Right renal pelvis (tissue), 4 donors: ENCODE data around the gene TTLL11. TPM values are rescaled to one million over a fixed set of nuclear protein-coding genes. Genes with fewer than 3 reads are reported as not detected.
A peak's percentile ranks its signal among the peaks of the same experiment; 100 is the strongest.

Experiments used
- DNase-seq, 4 donors: peaks; one replicate each; pipeline ENCODE4 v3.0.0-alpha.2; 2013; ENCODE audit warnings: low read depth in 4 of 4, low spot score in 3 of 4, missing footprints in 1 of 4
- polyA plus RNA-seq, 4 donors: library from polyadenylated mRNA; unstranded; fragments of 120-200 nt; gene quantifications; one replicate each; pipeline ENCODE4 v1.2.1, GENCODE V29; 2013; ENCODE audit not compliant: insufficient read length in 4 of 4

The TTLL11 gene
- polyA plus RNA-seq, 4 donors: 5.9 to 9.1 (median 8.6) TPM

- DNase-seq: no peak
Measured at GRCh38 chr9:122112238-122112637, 19.1 kb upstream of the TTLL11 start.

DNA sequence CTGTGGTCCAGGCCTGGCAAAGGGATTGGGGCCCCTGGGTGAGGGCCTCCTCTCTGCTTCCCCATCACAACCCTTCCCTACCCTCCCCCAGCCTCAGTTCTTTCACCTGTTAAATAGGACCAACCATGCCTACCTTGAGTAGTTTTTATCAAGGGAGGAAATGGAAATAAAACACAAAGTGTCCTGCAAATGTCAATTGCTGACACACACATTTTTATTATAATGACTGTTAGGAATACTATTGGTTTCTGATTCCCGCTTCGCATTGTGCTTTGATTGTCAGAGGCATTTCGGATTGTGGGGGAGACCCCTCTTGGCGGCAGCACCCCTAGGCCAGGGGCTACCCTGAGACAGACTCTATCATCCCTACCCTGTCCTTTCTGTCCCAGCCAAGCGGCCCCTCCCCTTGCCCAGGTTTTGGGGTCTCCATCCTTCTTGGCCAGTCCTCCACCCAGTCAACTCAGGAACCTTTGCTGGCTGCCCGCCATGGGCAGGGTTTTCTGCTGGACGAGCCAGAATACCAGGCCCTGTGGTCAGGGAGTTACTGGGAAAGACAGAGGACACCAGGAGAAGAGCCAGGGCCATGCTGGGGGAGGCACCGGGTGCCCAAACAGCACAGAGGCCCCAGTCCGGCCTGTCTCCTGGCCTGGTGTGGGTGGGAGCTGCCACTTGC lies 18.4 kb upstream of the TTLL11 start:
- no peak for DNase-seq

- DNase-seq: no peak
Measured at GRCh38 chr9:122110100-122110833, 17.2 kb upstream of the TTLL11 start.

GRCh38 chr9:122109035-122109813 lies 16.1 kb upstream of the TTLL11 start:
- no peak for DNase-seq

DNA sequence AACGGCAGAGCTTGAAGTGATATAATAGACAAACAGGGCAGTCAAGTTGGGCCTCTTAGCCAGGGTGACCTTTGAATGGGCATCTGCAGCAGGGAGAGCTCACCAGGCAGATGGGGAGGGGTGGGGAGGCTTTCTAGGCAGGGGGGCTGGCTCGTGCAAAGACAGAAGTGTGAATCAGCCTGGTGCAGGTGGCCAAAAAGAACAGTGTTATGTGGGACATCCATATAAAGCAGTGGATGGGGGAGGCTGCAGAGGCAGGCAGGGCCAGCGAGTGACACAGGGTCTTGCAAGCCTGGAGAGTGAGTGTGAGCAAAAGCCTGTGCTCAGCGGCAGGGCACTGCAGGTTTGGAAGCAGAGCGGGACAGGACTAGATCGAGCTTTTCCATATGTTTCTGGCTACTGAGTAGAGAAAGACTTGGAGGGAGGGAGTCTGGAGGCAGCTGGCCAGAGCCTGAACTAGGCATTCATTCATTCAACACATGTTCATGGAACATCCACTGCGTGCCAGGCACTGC lies 14.2 kb upstream of the TTLL11 start:
- no peak for DNase-seq

- no peak for DNase-seq
Measured at GRCh38 chr9:122106576-122106975, 13.5 kb upstream of the TTLL11 start.

GRCh38 chr9:122103985-122104384 lies 10.9 kb upstream of the TTLL11 start:
- DNase-seq: no peak

DNA sequence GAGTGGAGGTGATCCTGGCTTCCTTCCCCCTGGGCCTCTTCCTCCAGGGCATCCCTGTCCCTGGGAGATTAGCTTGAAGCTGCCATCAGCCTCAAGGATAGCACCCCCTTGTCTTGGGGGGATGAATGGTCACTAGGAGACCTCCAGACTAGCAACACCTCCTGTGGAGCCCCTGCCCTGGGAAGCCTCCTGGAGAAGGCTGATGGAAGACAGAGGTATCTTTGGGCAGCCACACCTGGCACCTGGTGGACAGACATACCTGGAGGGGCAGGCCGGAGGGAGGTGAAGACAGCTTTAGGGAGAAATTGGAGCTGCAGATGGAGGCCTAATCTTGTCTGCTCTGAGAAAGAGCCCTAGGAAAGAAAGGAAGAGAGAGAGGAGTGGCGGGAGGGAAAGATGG lies 9.0 kb upstream of the TTLL11 start:
- no peak for DNase-seq

GRCh38 chr9:122100756-122101155 lies 7.6 kb upstream of the TTLL11 start:
- DNase-seq: no peak

DNA sequence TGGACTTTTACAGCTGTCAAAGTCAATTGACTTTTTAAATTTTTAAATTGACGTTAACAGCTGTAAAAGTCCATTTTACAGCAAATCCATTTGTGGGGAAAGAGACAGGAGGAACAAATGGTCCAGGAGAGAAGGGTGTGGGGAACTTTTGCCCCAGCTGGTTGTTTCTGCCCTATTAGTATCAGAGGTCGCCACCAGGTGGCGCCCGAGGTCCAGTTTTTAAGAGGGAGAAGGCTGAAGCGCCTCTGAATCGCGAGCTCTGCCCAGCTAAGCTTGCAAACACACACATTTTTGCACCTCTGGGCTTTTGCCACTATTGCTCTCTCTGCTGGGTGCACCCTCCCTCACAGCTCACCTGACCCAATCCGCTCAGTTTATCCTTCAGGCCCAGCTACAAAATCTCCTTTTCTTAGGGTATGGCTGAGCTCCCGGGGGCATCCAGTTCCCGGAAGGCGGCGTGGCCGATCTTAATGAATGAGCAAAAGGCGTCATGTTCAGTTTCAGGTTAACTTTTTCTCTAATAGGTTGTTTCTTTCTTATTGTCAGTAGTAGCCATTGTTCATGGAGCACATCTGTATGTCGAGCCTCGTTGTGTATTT lies 6.3 kb upstream of the TTLL11 start:
- peak; percentile 57 to 81 (median 68) for DNase-seq

- DNase-seq: no peak
Measured at GRCh38 chr9:122097679-122098315, 4.7 kb upstream of the TTLL11 start.

- DNase-seq: no peak
Measured at GRCh38 chr9:122096620-122097415, 3.7 kb upstream of the TTLL11 start.

GRCh38 chr9:122095010-122095767 lies 2.1 kb upstream of the TTLL11 start:
- peak in 3 of 4 donors; percentile 48 to 65 (median 56) for DNase-seq

GRCh38 chr9:122091682-122092592 lies 1.2 kb downstream of the TTLL11 start:
- DNase-seq: no peak

GRCh38 chr9:122090981-122091380 lies 2.1 kb downstream of the TTLL11 start:
- no peak for DNase-seq

GRCh38 chr9:122090287-122090883 lies 2.7 kb downstream of the TTLL11 start:
- no peak for DNase-seq
